T1000 (cell line): ENCODE results near the gene POMGNT1.

ENCODE experiments used
- DNase-seq: peaks from one replicate; lab custom pipeline; 2025; ENCODE audit warnings: mixed read lengths; lab: John Stamatoyannopoulos, UW

POMGNT1 gene

DNA sequence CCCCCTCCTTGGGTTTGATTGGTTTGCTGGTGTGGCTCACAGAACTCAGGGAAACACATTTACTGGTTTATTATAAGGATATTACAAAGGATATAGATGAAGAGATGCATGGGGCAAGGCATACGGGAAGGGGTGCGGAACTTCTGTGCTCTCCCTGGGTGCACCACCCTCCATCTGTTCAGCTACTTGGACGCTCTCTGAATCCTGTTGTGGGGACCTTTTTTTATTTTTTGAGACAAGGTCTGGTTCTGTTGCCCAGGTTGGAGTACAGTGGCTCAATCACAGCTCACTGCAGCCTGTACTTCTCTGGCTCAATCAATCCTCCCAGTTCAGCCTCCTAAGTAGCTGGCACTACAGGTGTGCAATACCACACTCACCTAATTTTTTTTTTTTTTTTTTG is 12.3 kb upstream of the POMGNT1 start:
- no peak for DNase-seq

DNA sequence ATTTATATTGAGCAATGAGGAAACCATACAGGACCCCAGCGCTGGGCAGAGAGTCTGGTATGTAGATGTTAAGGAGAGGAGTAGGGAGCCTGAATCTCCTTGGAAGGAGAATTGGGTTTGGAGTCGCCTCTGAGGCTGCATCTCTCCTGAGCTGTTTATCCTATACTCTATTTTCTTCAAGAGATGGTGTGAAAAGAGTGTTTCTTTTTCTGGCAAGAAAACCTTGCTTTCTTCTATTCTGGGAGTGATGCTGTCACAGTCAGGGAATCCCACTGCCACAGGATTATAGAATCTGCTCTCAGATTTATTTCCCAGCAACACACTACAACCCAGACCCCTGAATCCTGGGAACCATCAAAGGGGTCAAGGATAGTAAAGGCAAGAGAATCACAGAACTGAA is 8.2 kb upstream of the POMGNT1 start:
- DNase-seq, result no peak

DNA sequence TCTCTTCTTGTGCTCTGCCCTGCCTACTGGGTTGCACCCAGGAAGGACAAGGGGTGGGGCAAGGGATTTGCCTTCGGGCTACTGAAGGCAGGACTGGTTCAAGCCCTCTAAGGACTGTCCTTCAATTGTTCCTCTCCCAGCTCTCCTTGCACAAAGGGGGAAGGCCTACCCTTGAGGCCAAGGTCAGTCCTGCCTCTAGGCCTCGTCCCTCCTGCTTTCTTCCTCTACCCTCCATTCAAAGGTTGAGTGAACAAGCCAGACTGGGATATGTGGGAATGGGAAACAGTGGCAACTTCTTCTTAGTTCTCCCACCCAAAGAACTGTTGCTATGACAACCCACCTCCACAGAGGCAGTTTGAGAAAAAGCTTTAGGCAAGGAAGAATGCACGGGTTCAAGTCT is 7.6 kb upstream of the POMGNT1 start:
- DNase-seq, result no peak

DNA sequence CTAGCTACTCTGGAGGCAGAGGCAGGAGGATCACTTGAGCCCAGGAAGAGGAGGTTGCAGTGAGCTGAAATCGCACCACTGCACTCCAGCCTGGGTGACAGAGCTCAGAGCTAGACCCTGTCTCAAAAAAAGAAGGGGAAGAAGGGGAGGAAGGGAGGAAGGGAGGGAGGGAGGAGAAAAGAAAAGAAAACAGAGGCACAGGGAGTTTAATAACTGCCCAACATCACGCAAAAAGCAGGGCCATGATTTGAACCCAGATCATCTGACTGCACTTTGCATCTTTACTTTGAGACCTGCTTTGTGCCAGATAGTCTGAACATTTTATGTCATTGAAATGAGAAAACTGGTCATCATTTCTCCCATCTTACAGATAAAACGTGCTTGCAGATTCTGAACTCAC is 6.9 kb upstream of the POMGNT1 start:
- no peak for DNase-seq

DNA sequence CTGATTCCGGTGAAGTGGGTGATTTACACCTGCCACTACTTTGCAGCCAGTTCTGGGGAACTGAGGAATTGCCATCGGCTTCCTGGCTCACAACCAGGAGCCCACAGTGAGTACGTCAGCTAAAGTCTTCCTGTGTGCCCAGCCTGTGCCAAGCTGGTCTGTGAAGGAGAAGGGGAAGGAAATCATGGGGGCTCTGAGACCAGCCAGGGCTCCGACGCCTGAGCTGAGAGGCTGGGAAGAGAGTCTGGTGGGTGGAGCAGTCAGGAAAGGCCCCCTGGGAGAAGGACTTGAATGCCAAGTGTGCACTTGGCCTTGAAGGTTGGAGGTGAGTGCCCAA is 6.1 kb upstream of the POMGNT1 start:
- DNase-seq, result no peak

DNA sequence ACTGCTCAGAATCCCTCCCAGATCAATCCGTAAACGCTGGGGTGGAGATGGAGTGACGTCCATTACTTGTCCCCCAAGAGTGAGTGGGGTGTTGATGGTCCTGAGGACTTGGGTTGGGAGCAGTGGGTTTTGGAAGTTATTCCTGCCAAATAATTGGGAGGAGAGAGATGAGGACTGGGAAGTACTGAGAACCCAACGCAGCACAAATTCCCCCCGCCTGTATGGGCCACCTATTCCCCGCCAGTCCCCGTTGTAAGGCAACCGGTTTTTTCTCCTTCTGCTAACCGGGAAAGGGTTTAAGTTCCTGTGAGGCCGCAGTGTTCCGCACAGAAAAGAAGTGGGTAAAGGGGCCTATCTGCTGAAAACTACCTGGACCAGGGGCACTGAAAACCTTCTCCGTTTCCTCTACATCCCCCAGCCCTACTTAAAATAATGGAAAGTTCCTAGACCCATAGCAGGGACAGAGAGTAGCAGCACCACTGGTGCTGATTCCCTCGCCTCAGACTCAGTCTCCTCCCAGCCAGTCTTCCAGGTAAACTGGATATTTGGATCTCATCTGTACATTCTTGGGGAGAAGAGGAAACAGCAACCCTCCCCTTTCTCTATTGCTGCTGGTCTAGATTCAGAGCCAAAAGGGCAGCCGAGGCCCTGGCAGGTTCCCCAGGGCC is 5.6 kb upstream of the POMGNT1 start:
- no peak for DNase-seq

DNA sequence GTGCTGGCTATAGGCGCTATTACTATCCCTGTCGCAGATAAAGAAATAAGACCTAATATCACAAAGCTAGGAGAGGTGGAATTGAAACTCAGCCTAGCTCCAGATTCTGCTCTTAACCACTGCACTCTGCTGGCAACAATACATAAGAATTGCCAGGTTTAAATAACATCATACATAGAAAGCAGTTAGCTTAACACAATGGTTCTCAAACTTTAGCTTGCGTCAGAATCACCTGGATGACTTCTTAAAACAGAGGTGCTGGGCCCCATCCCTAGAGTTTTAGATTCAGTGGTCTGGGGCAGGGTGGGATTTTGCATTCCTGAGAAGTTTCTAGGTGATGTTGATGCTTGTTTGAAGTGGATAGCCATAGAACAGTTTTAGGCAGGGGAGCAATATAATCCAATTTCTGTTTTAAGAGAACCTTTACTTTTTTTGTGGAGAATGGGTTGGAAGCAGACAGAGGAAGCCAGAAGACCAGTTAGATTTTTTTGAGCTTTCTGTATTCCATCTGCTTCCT is 1.1 kb upstream of the POMGNT1 start:
- DNase-seq, result no peak

DNA sequence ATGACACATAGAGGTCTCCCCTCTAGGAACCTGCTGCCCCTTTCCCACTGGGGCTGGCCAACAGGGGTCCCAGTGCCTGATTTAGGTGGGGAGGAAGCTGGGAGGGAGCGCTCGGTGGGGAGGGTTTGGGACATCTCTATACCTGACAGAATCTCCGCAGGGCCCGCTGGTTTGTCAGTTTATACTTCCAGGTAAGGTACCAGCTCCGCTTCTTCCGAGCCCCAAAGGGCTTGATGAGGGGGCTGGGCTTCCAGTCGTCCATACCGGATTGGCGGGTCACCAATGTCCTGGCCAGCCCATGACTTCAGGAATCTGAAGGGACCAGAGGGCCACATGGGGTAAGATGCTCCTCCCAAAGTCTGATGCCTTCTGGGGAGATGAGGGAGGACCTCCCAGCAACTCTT is 672 bp downstream of the POMGNT1 start:
- no peak for DNase-seq

DNA sequence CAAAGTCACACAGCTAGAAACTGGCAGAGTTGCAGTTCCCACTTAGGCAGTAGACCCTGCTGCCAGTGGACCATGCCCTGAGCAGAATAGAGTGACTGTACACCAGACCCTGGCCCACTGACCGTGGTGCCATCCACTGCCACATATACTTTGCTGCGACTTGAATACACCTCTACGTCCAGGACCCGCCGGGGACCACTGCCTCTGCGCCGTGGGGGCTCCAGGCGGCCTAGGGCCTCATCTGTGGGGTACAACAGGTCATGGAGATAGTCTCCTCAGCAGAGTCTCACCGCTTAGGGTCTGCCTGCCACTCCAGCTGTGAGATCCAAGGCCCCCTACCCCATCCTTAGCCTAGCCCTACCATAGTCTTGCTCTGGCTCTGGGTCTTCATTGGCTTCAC is 1.6 kb downstream of the POMGNT1 start:
- no peak for DNase-seq

DNA sequence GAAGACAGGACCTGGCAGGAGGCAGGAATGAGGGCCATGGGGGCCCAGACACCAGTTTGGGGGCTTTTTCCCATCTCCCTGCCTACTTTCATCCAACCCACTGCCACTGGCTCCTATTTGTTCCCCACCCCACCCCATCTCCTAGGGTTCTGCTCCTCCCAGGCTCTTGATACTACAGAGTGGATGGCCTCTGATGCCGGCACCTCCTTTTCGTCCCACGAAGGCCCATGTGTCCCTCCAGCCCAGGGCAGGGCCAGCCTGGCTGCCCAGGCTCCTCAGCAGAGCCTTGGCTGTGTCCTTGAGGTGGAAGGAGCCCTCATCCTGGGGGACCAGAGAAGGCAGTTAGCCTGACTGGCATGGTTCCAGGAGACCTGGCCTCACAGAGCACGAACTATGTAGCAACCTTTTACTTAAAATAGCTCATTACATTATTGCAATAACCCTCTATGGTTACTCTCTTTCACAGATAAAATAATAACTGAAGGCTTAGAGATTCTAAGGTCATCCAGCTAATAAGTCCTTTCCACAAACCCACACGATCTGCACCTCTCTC is 3.5 kb downstream of the POMGNT1 start:
- no peak for DNase-seq

DNA sequence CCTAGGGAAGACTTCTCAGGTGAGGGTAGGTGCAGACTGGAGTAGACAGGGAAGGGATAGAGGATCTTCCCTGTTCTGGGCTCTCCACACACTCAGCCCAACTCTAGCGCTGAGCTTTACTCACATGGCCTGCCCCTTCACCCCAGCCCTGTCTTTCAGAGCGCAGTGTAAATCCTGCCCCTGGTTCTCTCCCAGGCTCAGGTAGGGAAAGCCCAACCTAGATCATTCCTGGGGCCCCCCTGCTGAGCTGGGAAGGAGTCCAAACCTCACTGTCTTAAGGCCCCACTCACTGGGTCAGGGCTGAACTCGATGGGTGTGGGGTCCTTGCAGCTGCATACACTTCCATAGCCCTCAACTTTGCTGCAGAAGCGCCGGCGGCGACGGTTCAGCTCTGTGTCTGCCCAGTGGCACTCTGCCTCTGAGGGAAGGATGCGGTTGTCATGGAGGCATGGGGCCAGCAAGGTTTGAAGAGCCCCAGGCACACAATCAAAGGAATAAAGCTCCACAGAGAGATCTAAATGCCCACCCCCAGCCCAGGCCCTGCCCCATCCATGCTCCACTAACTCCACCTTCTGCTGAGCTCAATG is 4.2 kb downstream of the POMGNT1 start:
- DNase-seq, result no peak

DNA sequence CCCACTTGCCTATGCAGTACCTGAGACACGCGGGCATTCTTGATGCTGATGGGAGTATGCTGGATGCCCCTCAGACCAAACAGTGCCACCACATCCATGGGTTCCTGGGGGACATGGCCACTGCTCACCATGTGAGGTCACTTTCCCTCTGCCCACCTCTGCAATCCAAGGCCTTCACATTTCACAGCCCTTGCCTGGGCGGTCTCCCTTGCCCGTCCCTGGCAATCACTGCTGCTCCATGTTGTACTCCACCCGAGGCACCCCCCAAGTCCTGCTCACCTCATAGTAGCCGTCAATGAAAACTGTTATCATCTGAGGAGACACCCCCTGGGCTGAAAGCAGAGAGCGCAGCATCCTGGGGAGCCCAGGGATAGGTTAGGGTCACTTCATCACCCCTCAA is 4.9 kb downstream of the POMGNT1 start:
- no peak for DNase-seq

DNA sequence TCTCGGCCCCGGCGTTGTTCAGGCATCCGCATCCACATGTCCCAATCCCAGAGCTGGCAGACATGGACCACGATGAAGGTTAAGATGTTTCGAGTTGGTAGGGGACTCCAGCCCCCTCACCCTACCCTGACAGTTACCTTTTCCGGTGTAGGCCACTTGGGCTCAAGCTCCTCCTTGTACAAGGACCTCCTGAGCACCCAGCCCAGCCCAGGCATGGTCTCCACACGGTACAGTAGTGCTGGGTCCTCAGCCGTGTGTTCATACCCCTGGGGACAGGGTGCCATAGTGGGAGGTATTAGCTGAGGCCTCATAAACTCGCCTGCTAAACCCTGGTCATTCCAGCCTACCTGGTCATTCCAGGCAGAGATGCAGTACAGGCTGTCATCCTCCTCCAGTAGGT is 6.1 kb downstream of the POMGNT1 start:
- no peak for DNase-seq

DNA sequence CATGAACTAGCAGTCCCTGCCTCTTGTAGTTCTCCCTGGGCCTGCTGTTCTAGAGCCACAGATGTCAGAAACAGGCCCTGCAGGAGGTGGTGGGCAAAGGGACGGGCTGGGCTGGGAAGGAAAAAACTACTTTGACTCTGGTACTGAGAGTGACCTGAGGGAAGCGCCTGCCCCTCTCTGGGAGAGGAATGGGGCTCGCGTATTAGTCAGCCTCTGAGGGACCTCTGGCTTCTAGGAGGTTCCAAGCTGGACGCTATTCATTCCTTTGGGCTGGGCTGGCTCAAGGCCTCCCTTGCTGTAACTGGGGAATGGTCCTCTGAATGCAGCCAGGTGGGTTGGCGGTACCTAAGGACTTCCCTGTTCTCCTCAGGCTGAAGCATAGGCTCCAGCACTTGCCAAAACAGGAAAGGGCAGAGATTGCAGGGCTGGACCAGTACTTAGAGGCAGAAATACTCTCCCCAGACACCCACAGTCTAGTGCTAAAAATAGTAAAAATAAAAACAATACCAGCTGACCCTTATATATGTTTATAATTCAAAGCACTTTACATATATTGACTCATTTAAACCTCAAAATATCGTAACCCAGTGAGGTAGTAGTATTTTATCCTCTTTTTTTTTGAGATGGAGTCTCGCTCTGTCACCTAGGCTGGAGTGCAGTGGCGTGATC is 7.1 kb downstream of the POMGNT1 start:
- no peak for DNase-seq

DNA sequence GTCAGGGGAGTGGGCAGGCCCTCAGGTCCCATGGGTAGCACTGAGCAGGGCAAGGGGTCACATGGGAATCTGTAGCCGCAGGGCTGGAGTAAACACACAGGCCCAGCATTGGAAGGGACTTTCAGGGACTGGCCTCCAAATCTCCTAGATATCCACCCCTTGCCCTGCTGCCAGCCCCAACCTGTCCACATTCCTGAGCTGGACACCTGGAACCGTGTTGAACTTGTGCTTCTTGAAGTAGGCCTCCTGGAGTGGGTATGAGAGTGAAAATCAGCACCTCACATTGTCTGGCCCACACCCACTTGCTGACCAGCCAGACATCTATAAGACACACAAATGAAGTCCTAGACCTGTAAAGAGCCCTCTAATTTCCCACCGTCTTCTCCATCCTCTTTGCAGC is 7.7 kb downstream of the POMGNT1 start:
- DNase-seq, result no peak

DNA sequence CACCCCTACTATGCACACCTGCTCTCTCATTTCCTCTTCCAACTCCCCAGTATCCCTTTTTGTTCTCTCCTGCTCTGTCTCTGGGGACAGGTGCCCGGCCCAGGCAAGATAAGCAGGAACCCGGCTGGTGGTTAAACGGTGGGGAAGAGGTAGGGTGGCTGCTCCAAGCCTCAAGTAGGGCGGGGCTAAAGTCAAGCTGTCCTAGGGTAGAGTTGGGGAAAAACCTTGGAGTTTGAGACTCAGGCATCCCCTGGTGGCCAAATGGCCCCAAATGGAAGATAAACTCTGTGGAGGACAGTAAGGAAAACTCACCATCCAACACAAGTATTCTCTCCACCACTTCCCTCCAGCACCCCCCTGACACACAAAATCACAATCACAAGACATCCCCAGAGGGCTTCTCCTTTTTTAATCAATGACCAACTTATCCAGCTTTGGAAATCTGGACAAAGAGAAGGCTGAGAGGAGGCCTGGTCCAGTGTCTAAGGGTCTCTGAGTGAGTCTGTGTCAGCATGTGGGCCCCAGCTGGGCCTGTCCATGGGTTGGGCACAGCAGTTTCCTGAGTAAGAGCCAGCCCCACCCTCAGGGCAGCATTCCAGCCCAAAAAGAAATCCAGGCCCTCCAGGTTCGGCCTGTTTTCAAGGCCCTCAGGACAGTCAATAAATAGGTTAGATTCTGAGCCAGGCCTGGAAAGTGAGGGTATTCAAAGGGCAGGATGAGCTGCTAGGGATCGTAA is 9.8 kb downstream of the POMGNT1 start:
- no peak for DNase-seq

DNA sequence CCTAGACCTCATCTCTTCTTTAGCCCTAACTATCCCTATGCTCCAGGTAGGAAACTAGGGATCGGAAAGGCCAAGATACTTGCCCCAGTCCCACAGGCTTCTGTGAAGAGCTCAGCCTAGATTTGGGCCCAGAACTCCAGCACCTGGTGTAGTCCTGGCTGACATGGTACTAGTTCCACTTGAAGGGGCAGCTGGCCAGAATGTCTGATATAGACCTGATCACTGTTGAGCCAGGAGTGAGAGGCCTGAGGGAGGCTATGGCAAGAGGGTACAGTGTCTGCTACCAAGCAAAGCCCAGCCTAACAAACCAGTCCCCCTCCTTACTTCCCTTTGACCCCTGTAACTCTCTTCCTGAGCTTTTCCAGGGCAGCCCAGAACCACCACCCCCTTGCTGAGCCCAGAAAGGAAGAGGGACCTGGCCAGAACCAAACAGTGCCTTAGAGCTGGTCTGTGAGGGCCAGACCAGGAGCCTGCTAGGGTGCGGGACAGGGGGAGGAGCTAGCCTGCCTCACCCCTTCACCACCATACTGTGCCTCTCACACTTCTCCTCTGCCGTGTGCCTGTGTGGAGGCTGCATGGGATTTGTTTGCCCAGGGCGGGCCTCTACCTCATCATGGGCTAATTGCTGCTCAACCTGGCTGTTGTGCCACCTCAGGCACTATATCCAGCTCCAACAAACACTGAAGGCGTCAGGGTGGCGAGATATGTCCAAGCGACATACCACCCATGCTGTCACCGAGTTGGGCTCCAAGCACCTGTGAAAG is 10.9 kb downstream of the POMGNT1 start:
- no peak for DNase-seq

DNA sequence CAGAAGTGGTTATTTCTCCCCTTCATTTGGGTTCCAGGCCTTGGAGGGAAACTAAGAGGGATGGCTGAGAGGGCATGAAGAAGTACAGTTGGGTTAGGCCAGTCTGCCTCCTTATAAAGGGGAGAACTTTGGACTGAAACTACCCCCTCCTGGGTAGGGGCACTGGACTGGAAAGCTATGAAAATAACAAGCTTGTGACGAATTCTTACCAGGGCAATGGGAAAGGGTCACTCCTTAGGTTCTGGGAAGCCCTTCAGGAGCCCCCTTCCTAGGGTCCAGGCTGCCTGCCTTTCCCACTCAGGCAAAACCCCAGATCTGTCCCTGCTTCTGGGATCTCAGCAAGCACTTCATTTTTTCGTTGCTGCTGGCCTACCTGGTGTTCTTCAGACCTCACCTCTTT is 12.2 kb downstream of the POMGNT1 start:
- DNase-seq, result no peak

DNA sequence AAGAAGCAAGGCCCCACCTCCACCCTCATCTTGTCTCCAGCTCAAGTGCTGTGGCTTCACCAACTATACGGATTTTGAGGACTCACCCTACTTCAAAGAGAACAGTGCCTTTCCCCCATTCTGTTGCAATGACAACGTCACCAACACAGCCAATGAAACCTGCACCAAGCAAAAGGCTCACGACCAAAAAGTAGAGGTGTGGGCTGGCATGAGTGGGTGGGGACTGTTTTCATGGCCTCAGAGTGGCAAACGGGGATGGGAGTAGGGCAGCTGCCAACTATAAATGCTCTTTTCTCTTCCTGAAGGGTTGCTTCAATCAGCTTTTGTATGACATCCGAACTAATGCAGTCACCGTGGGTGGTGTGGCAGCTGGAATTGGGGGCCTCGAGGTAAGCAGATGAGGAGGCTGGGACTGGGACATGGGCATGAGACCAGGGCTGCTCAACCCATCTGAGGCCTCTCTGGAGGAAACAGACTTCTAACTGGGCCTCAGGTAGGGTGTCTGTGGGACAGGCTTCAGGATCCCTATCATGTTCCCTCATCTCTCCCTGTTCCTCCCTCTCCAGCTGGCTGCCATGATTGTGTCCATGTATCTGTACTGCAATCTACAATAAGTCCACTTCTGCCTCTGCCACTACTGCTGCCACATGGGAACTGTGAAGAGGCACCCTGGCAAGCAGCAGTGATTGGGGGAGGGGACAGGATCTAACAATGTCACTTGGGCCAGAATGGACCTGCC is 13.1 kb downstream of the POMGNT1 start:
- no peak for DNase-seq

DNA sequence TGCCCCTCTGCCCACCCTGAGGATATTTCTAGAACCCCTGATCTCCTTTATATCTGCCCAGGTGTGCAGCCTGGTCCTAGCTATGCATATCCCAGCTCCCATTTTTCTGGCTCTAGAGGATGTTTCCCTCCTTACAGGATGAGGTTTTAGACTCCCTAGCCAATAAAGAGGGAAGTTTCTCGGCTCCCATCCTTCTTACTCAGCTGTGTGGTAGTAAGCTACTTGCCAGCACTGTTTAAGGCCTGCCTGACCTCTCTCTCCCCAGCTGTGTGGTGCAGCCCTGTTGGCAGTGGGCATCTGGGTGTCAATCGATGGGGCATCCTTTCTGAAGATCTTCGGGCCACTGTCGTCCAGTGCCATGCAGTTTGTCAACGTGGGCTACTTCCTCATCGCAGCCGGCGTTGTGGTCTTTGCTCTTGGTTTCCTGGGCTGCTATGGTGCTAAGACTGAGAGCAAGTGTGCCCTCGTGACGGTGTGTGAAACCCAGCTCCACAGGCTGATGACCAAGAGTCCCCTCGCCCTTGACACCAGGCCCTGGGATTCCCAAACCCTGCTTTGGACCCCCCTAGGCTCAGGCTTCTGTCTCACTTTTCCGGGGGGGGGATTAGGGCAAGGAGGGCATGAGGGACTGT is 14.2 kb downstream of the POMGNT1 start:
- DNase-seq, result no peak
